Osteocyte (in vitro differentiated cells): ENCODE data around the gene PMP22. TPM values are rescaled to one million over a fixed set of nuclear protein-coding genes. Genes with fewer than 3 reads are reported as not detected.

Source experiments
- DNase-seq: peaks from one replicate; pipeline ENCODE4 v3.0.0; 2021; ENCODE audit warnings: mixed read lengths; ENCODE audit not compliant: unreplicated experiment; ENCODE audit errors: extremely low spot score
- H3K27ac Mint-ChIP-seq: one replicate; pipeline ENCODE4 v1.8.0; 2021; ENCODE audit warnings: mild to moderate bottlenecking, mixed read lengths; ENCODE audit not compliant: unreplicated experiment
- H3K27me3 Mint-ChIP-seq: one replicate; pipeline ENCODE4 v1.8.0; 2021; ENCODE audit warnings: mixed read lengths; ENCODE audit not compliant: unreplicated experiment
- H3K36me3 Mint-ChIP-seq: one replicate; pipeline ENCODE4 v1.8.0; 2021; ENCODE audit warnings: mixed read lengths; ENCODE audit not compliant: unreplicated experiment
- H3K4me1 Mint-ChIP-seq: one replicate; pipeline ENCODE4 v1.8.0; 2021; ENCODE audit warnings: mixed read lengths; ENCODE audit not compliant: unreplicated experiment
- H3K4me3 Mint-ChIP-seq: one replicate; pipeline ENCODE4 v1.8.0; 2021; ENCODE audit warnings: mild to moderate bottlenecking, moderate library complexity, mixed read lengths; ENCODE audit not compliant: unreplicated experiment
- H3K9me3 Mint-ChIP-seq: one replicate; pipeline ENCODE4 v1.8.0; 2021; ENCODE audit warnings: mixed read lengths; ENCODE audit not compliant: unreplicated experiment
- CTCF ChIP-seq: fragments of 200-600 bp; sonication (generic); IDR thresholded peaks from 2 replicates; pipeline ENCODE4 v1.5.0; 2021; ENCODE audit warnings: antibody characterized with exemption, mild to moderate bottlenecking, moderate library complexity
- total RNA-seq: library from RNA; stranded (reverse); gene quantifications from 2 replicates; pipeline ENCODE4 v1.2.1, GENCODE V29; 2021

PMP22 gene
- total RNA-seq, 1 donor from 2014 or later = 188 TPM

DNA sequence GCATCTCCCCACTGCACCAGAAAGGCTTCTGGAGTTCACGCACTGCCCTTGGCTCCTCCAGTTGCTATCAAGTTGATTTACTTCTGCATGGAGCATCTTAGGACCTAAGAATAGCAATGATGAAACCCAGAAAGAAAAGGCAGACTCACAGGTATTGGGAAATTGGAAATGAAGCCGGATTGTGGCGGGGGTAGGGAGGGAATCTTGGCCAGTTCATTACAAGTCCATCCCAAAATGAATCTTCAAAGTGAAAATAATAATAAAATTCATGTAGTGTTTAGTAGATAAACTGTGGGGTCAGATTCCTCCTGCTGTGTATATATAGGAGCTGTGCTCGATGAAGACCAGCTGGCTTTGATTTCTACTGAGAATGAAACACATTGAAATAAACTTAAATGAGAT is 42.6 kb upstream of the PMP22 start:
- no peaks in the 10 kb centered on the region for H3K27me3 Mint-ChIP-seq
- no peaks in the 10 kb centered on the region for H3K9me3 Mint-ChIP-seq
- no peak overlapping the region for H3K4me3 Mint-ChIP-seq
- no peak for DNase-seq
- H3K27ac Mint-ChIP-seq = peak overlapping the region; percentile 27
- H3K36me3 Mint-ChIP-seq = no peaks in the 10 kb centered on the region
- H3K4me1 Mint-ChIP-seq = peaks cover 28% of the 10 kb centered on the region
- TF ChIP-seq CTCF = no peak

DNA sequence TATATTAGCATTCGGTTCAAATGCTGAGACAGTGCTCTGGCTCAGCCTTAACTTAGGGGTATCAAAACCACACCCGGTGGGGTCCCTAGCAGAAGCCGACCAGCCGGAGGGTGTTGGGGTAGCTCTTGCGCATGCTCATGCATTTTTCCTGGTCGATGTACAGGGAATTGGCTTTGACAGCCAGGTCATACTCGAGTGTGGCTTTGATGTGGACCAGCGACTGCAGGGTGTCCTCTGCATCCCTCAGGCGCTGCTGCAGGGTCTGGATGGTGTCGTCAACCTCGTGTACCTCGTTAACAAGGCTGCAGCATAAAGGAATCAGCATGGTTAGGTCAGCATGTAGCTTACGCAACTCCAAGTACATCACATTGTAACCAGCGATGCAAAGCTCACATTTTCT is 38.7 kb upstream of the PMP22 start:
- DNase-seq = no peak
- Mint-ChIP-seq H3K9me3 (no peaks in the 10 kb centered on the region), H3K4me1 (peaks cover 41% of the 10 kb centered on the region), H3K27ac (no peak overlapping the region), H3K36me3 (no peaks in the 10 kb centered on the region), H3K27me3 (no peaks in the 10 kb centered on the region), H3K4me3 (no peak overlapping the region)
- TF ChIP-seq CTCF = no peak

DNA sequence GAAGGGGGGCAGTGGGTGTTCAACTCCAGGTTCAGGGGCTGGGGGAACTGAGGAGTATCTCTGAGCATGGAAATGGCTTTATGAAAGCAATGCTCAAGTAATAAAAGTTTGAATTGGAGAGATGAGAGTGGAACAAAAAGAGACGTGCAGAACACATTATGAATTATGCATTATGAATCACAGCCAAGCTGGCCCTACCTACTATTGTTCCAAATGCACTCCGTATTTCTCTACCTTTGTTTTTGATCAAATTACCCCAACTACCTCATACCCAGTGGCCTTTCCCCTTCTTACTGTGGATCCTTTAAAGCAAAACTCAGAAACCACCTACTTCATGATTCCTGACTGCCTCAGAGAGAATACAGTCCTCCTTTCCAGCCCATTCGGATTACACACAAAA is 38.1 kb upstream of the PMP22 start:
- no peaks in the 10 kb centered on the region for H3K9me3 Mint-ChIP-seq
- no peaks in the 10 kb centered on the region for H3K27me3 Mint-ChIP-seq
- no peak overlapping the region for H3K4me3 Mint-ChIP-seq
- TF ChIP-seq CTCF = no peak
- no peak for DNase-seq
- H3K27ac Mint-ChIP-seq = no peak overlapping the region
- peaks cover 41% of the 10 kb centered on the region for H3K4me1 Mint-ChIP-seq
- no peaks in the 10 kb centered on the region for H3K36me3 Mint-ChIP-seq

- Mint-ChIP-seq H3K36me3 (no peaks in the 10 kb centered on the region), H3K4me1 (peaks cover 40% of the 10 kb centered on the region), H3K27me3 (no peaks in the 10 kb centered on the region), H3K27ac (no peak overlapping the region), H3K4me3 (no peak overlapping the region), H3K9me3 (no peaks in the 10 kb centered on the region)
- no peak for TF ChIP-seq CTCF
- no peak for DNase-seq
Measured at GRCh38 chr17:15301845-15302244, 36.7 kb upstream of the PMP22 start.

- no peak for TF ChIP-seq CTCF
- Mint-ChIP-seq H3K36me3 (no peaks in the 10 kb centered on the region), H3K4me1 (peaks cover 20% of the 10 kb centered on the region), H3K27ac (no peak overlapping the region), H3K27me3 (no peaks in the 10 kb centered on the region), H3K9me3 (no peaks in the 10 kb centered on the region), H3K4me3 (no peak overlapping the region)
- DNase-seq = no peak
Measured at GRCh38 chr17:15298176-15298575, 33.0 kb upstream of the PMP22 start.
